Cardiac septum (tissue), 1 donor: ENCODE results near the gene DHDH. TPM values are rescaled to one million over a fixed set of nuclear protein-coding genes. Genes with fewer than 3 reads are reported as not detected.
"Not testable (repeated sequence)": the region's sequence is repeated elsewhere in the genome, so short reads cannot be mapped to it uniquely, and the experiment has no call there.

ENCODE experiments used
- DNase-seq: peaks from one replicate; pipeline ENCODE4 v3.0.0-alpha.2; 2020; ENCODE audit warnings: low spot score
- intact Hi-C: fragments of 100-400 bp; cut with DNase I; formaldehyde crosslinking; loops from one replicate; pipeline ENCODE4 v1.14.0; 2022
- total RNA-seq: library from RNA; stranded (reverse); fragmentation: NEBNext Ultra II Directional; extraction: Animal tissue kit (Norgen Biotek cat#: 25700); gene quantifications from one replicate; pipeline ENCODE4 v1.2.1, GENCODE V29; 2021
- donor health status: DM: no; HTN: no; CAD: no.

DHDH gene
- total RNA-seq, 1 donor from 2014 or later: not detected

DNA sequence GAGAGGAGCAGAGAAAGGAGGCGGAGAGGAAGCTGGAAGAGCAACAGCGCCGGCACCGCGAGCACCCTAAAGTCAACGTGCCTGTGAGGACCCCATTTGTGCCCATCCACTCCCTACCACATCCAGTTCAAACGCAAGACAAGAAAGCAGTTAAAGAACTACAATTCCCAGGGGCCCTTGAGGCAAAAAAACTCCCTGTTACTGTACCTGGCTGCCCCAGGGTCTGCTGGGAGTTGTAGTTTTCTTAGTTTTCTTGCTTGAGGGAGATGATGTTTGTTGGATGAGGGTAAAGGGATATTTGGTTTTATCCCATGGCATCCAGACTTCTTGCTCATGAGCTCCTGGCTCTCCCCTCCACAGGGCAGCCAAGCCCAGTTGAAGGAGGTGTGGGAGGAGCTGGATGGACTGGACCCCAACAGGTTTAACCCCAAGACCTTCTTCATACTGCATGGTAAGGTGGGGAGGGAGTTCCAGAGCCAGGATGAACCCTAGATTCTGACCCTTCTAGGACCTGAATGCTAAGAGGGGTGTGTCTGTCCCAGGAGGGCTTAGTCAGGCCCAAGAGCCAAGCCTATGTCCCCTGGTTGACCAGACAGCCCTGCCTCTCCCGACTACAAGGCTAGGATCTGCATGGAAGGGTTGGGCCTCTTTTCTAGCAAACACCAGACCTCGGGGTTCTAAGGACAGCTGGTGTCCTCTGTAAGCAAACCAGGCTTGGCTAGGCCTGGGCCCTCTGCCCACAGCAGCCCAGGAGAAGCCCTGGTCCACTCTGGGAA lies 20.2 kb upstream of the DHDH start:
- no peak for DNase-seq

DNA sequence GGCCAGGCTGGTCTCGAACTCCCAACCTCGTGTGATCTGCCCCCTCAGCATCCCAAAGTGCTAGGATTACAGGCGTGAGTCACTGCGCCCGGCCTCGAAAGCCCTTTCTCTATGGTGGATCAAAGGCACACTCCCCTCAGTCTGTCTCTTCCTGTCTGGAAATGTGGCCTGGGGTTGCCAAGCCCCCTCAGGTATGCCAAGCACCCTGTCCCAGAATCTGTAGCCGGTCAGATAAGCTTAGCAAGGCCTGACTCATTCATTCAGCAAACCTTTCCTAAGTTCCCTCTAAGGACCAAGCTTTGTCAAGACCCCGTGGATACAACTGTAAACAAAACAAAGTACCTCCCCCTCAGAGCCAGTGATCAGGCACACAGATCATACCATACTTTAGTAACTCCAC lies 19.3 kb upstream of the DHDH start:
- intact Hi-C loops: no loop called here
- DNase-seq: no peak

More for the DNA sequence above, 20.2 kb upstream of the DHDH start:
- intact Hi-C loops: no loop called here

DNA sequence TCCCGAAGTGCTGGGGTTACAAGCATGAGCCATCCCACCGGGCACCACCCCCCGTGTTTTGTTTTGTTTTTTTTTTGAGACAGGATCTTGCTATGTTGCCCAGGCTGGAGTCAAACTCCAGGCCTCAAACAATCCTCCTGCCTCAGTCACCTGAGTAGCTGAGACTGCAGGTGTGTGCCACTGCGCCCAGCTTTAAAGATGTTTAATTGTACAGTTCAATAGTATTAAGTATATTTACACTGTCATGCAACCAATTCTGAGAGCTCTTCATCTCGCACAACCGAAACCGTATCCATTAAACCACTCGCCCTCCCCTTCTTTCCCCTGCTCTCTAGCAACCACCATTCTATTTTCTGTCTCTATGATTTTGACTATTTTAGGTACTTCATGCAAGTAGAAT lies 17.7 kb upstream of the DHDH start:
- no peak for DNase-seq
- intact Hi-C loops: no loop called here

DNA sequence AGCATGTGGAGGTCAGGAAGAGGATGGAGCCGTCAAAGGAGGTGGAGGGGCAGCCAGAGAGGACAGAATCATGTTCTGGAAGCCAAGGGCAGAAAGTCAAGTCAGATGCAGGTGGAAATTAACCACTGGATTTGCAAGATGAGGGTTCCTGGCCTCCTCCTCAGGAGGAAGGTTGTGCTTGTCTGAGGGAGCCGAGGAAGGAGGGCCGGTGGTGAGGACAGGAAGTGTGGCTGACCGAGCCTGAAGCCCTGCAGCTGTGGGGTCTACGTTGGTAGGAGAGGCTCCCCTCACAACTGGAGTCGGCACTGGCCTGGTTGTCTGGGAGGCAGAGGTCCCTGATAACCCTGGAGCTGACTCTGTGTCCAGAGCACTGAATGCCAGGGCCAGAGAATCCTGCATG lies 15.4 kb upstream of the DHDH start:
- no peak for DNase-seq

DNA sequence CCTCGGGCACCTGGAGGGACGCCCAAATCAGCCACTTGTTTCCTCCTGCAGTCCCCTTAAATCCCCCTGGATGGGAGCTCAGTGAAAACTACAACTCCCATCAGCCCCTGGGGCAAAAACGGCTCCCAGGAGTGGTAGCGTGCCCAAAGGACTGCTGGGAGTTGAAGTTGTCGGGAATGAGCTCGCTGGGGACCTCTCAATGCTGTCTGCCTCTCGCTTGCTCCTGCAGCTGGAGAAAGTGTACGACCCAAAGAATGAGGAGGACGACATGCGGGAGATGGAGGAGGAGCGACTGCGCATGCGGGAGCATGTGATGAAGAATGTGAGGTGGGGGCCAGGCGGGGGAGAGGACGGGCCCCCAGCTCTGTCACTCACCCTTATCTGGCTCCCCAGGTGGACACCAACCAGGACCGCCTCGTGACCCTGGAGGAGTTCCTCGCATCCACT lies 14.7 kb upstream of the DHDH start:
- DNase-seq: no peak
- intact Hi-C loops: no loop called here

More for the DNA sequence above, 15.4 kb upstream of the DHDH start:
- intact Hi-C loops: no loop called here

DNA sequence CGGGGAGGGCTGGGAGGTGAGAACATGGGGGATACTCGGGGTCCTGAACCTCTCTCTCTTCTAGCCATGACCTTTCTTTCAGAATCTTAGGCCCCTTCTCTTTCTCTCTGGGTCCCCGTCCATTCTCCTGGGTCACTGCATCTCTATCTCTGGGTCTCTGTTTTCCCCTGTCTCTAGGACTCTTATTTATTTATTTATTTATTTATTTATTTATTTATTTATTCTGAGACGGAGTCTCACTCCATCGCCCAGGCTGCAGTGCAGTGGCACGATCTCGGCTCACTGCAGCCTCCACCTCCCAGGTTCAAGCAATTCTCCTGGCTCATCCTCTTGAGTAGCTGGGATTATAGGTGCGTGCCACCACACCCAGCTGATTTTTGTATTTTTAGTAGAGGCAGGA lies 14.2 kb upstream of the DHDH start:
- DNase-seq, intact Hi-C loops: not testable (repeated sequence)

DNA sequence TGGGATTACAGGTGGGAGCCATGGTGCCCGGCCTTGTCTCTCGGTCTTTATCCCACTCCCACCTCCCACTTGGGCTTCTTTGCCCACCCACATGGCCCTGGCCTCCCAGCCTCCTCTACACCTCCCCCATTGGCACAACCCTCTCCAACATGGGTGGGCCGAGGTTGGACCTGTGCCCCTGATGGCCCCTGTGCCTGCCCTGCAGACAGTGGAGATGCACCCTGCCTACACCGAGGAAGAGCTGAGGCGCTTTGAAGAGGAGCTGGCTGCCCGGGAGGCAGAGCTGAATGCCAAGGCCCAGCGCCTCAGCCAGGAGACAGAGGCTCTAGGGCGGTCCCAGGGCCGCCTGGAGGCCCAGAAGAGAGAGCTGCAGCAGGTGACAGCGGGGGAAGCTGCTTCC lies 12.6 kb upstream of the DHDH start:
- no peak for DNase-seq

DNA sequence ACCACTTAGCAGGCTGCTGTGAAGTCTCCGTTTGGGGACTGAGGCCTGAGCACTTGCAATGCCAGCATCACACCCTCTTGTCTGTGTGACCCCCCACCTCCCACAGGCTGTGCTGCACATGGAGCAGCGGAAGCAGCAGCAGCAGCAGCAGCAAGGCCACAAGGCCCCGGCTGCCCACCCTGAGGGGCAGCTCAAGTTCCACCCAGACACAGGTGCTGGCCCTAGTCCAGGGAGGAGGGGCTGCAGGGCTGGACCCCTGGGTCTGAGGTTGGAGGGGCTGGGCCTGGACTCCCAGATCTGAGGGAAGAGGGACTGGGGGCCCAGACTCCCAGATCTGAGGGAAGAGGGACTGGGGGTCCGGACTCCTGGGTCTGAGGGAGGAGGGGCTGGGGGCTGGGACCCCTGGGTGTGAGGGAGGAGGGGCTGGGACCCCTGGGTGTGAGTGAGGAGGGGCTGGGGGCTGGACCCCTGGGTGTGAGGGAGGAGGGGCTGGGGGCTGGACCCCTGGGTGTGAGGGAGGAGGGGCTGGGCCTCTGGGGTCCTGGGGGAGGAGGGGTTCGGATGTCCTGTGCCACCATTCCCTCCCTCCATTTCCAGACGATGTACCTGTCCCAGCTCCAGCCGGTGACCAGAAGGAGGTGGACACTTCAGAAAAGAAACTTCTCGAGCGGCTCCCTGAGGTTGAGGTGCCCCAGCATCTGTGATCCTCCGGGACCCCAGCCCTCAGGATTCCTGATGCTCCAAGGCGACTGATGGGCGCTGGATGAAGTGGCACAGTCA lies 11.6 kb upstream of the DHDH start:
- intact Hi-C loops: no loop called here
- DNase-seq: no peak

More for the DNA sequence above, 12.6 kb upstream of the DHDH start:
- intact Hi-C loops: no loop called here

DNA sequence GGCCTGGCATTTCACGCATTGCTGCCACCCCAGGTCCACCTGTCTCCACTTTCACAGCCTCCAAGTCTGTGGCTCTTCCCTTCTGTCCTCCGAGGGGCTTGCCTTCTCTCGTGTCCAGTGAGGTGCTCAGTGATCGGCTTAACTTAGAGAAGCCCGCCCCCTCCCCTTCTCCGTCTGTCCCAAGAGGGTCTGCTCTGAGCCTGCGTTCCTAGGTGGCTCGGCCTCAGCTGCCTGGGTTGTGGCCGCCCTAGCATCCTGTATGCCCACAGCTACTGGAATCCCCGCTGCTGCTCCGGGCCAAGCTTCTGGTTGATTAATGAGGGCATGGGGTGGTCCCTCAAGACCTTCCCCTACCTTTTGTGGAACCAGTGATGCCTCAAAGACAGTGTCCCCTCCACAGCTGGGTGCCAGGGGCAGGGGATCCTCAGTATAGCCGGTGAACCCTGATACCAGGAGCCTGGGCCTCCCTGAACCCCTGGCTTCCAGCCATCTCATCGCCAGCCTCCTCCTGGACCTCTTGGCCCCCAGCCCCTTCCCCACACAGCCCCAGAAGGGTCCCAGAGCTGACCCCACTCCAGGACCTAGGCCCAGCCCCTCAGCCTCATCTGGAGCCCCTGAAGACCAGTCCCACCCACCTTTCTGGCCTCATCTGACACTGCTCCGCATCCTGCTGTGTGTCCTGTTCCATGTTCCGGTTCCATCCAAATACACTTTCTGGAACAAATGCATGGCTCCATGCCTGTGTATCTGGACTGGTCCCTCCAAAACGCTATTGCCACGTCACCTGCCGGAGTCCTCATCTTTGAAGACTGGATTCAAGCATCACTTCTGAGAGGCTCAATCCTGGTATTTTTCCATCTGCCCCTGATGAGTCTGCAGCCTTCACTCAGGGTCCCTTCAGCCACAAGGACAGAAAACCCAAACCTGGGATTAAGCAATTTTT lies 10.7 kb upstream of the DHDH start:
- no peak for DNase-seq
- intact Hi-C loops: no loop called here

DNA sequence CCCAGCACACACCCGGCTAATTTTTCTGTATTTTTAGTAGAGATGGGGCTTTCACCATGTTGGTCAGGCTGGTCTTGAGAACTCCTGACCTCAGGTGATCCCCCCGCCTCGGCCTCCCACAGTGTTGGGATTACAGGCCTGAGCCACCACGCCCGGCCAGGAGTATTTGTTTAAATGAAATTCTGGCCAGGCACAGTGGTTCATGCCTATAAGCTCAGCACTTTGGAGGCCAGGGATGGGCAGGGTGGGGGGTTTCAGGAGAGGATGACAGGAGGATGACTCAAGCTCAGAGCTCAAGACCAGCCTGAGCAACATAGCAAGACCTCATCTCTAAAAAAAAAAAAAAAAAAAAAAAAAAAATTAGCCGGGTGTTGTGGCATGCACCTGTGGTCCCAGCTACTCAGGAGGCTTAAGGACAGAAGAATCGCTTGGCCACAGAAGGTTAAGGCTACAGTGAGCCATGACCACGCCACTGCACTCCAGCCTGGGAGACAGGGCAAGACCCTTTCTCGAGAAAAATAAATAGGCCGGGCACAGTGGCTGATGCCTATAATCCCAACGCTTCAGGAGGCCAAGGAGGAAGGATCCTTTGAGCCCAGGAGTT lies 8.2 kb upstream of the DHDH start:
- DNase-seq: no peak
- intact Hi-C loops: no loop called here

DNA sequence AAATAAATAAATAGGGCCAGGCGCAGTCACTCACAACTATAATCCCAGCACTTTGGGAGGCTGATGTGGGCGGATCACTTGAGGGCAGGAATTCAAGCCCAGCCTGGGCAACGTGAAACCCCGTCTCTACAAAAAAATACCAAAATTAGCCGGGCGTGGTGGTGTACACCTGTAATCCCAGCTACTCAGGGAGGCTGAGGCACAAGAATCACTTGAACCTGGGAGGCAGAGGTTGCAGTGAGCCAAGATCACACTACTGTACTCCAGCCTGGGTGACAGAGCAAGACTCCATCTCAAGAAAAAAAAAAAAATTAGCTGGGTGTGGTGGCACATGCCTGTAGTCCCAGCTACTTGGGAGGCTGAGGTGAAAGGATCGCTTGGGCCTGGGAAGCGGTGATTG lies 7.6 kb upstream of the DHDH start:
- DNase-seq, intact Hi-C loops: not testable (repeated sequence)

DNA sequence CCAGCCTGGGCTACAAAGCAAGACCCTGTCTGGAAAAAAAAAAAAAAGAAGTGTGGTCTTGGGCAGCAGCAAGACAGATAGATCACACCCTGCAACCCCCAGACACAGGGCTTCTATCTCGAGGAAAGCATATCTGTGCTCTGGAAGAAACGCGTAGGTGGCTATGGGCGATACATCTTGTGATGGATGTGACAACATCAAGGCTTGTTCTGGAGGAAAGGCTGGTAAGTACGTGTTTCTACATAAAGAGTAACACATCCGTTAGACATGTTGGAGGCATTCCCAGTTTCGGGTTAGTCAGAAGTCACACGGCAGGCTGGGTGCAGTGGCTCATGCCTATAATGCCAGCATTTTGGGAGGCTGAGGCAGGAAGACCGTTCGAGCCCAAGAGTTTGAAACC lies 6.6 kb upstream of the DHDH start:
- no peak for DNase-seq
- intact Hi-C loops: no loop called here

DNA sequence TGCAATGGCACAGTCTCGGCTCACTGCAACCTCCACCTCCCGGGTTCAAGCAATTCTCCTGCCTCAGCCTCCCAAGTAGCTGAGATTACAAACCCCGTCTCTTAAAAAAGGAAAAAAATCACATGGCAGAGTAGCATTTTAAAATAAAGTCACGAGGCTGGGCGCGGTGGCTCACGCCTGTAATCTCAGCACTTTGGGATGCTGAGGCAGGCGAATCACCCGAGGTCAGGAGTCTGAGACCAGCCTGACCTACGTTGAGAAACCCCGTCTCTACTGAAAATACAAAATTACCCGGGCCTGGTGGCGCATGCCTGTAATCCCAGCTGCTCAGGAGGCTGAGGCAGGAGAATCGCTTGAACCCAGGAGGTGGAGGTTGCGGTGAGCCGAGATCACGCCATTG lies 5.8 kb upstream of the DHDH start:
- intact Hi-C loops, DNase-seq: not testable (repeated sequence)

DNA sequence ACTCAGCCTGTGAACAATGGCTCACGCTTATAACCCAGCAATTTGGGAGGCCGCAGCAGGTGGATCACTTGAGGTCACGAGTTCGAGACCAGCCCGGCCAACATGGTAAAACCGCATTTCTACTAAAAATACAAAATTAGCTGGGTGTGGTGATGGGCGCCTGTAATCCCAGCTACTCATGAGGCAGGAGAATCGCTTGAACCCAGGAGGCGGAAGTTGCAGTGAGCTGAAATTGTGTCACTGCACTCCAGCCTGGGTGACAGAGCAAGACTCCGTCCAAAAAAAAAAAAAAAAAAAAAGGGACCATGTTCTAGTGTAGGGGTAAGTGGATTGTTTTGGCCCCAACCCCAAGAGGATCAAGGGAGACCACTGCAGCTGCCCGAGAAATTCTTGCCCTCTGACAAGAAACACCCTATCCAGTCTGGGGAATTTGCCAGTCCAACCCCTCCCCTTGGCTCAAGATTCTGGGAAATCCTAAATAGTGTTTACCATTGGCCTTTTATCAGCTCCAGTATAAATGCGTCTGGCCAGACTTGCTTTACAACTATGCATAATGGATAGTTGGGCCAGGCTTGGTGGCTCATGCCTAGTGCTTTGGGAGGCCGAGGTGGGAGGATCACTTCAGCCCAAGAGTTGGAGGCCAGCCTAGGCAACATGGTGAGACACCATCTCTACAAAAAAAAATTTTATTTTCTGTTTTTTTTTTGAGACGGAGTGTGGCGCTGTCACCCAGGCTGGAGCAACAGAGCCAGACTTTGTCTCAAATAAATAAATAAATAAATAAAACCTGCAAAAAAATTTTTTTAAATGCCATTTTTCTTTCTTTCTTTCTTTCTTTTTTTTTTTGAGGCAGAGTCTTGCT lies 5.1 kb upstream of the DHDH start:
- intact Hi-C loops: no loop called here
- DNase-seq: no peak

DNA sequence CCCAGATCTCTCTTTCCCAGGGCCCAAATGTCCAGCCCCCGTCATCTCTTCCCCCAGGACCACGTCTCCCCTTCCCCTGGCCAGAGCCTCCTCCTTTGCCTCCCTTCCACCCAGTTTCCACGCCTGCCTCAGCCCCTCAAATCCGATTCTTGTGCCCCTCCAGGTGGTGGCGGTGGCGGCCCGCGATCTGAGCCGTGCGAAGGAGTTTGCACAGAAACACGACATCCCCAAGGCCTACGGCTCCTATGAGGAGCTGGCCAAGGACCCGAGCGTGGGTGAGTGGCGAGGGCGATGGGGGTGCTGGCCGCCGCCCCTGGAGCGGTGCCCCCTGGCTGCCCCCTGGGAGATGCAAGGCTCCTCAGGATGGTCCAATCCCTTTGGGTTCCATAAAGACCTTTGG lies 1.3 kb downstream of the DHDH start:
- intact Hi-C loops: no loop called here
- no peak for DNase-seq

DNA sequence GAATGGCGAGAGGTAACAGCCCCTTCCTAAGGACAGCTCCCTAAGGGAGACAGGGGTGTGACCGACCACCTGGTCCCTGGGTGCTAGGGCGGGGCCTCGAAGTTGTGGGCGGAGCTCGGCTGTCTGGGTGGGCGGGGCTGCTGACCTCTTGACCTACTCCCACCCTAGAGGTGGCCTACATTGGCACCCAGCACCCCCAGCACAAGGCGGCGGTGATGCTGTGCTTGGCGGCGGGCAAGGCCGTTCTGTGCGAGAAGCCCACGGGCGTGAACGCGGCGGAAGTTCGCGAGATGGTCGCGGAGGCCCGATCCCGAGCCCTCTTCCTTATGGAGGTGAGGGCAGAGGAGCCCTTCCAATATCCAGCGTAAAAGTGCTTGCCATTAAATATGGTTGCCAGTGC lies 2.4 kb downstream of the DHDH start:
- no peak for DNase-seq
- intact Hi-C loops: no loop called here

DNA sequence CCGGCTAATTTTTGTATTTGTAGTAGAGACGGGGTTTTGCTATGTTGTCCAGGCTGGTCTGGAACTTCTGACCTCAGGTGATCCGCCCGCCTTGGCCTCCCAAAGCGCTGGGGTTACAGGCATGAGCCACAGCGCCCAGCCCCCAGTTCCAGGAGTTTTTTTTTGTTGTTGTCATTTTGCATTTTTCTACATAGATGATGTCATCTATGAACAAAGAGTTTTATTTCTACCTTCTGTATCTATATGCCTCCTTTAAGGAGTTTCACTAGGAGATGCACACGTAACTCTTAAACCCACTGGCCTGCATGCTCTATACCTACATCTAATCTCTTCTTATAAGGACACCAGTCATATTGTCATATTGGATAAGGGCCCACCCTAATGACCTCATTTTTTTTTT lies 4.8 kb downstream of the DHDH start:
- intact Hi-C loops: no loop called here
- no peak for DNase-seq

DNA sequence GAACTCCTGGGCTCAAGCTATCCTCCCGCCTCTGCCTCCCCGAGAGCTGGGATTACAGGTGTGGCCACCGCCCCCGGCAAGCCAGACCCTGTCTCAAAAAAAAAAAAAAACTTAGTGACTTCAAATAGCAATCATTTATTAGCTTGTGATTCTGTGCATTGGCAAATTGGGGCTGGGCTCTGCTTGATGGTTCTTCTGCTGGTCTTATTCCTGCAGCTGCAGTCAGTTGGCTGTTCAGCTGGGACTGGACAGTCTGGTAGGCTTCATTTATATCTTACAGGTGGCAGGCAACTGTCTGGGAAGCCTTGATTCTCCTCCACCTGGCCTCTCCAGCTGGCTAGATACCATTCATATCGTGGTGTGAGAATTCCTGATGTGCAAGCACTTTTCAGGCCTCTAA lies 7.4 kb downstream of the DHDH start:
- no peak for DNase-seq
- intact Hi-C loops: no loop called here

DNA sequence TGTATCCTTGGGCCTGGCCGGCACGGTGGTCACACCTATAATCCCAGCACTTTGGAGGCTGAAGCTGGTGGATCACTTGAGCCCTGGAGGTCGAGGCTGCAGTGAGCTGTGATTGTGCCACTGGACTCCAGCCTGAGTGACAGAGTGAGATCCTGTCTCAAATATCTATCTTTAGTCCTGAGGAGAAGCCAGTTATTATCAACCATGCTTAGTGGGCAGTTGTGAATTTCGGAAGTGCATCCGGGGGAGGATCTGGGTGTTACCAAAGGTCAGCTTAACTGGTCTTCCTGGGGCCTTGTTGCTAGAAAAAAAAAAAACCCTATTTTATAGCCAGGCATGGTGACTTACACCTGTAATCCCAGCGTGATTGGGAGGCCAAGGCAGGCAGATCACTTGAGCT lies 9.6 kb downstream of the DHDH start:
- no peak for DNase-seq

More for the DNA sequence above, 9.6 kb downstream of the DHDH start:
- intact Hi-C loops: no loop called here
